H1 (cell line): ENCODE results near the gene FAT2. TPM values are rescaled to one million over a fixed set of nuclear protein-coding genes. Genes with fewer than 3 reads are reported as not detected.

ENCODE experiments used
- CTCF ChIA-PET: fragments of 300-600 bp; sonication (Branson Sonifier 250); formaldehyde crosslinking; loops from one replicate; lab custom pipeline; 2021; ENCODE audit not compliant: partially characterized antibody; lab: Charles Lee
- POLR2A ChIA-PET: fragments of 300-600 bp; sonication (Branson Sonifier 250); formaldehyde crosslinking; loops from one replicate; lab custom pipeline; 2021; ENCODE audit warnings: inconsistent platforms; ENCODE audit not compliant: partially characterized antibody; lab: Charles Lee
- DNase-seq, 2 experiments: peaks; one replicate each; pipeline versions ENCODE4 v3.0.0 to v3.0.0-alpha.2; 2010 to 2022; ENCODE audit warnings: low spot score in 2 of 2, low read depth in 1 of 2, mixed read lengths in 1 of 2
- FAIRE-seq: peaks from 2 replicates; lab custom pipeline; 2011; peaks lifted over from hg19 to GRCh38; lab: Jason Lieb, UNC
- H2AFZ ChIP-seq: 2 replicates; pipeline ENCODE4 v1.8.1; 2012; ENCODE audit warnings: low read length, inconsistent platforms
- H2AK5ac ChIP-seq: 2 replicates; pipeline ENCODE4 v1.6.1; 2013; ENCODE audit warnings: low read depth, low read length
- H2BK120ac ChIP-seq: replicated peaks from 2 replicates; pipeline ENCODE3; 2013; ENCODE audit warnings: low read depth, low read length, inconsistent platforms
- H2BK12ac ChIP-seq: 2 replicates; pipeline ENCODE4 v1.6.1; 2013; ENCODE audit warnings: low read depth, low read length
- H2BK15ac ChIP-seq: 2 replicates; pipeline ENCODE4 v1.6.1; 2013; ENCODE audit warnings: low read length
- H2BK20ac ChIP-seq: 2 replicates; pipeline ENCODE4 v1.6.1; 2013; ENCODE audit warnings: low read length
- H2BK5ac ChIP-seq: 2 replicates; pipeline ENCODE4 v1.6.1; 2013; ENCODE audit warnings: low read depth, low read length
- H3K14ac ChIP-seq: 2 replicates; pipeline ENCODE4 v1.6.1; 2013; ENCODE audit warnings: inconsistent platforms; ENCODE audit not compliant: insufficient read length
- H3K18ac ChIP-seq: 2 replicates; pipeline ENCODE4 v1.6.1; 2013; ENCODE audit warnings: low read length; ENCODE audit errors: extremely low read depth
- H3K23ac ChIP-seq: 2 replicates; pipeline ENCODE4 v1.6.1; 2013; ENCODE audit warnings: inconsistent platforms; ENCODE audit not compliant: insufficient read length
- H3K23me2 ChIP-seq: 2 replicates; pipeline ENCODE4 v1.6.1; 2013; ENCODE audit warnings: low read depth, low read length
- H3K27ac ChIP-seq: 2 replicates; pipeline ENCODE4 v1.6.1; 2011; ENCODE audit warnings: low read depth, low read length, inconsistent platforms
- H3K27me3 ChIP-seq, 4 experiments: replicated peaks in 1 of 4; 1 replicate in 1 of 4; 2 replicates in 3 of 4; pipeline versions ENCODE4 v1.6.1 to v1.8.1; 2011 to 2013; ENCODE audit warnings: low read length in 3 of 4, mild to moderate bottlenecking in 3 of 4, inconsistent platforms in 2 of 4, mixed read lengths in 2 of 4, moderate library complexity in 1 of 4; ENCODE audit not compliant: control insufficient read depth in 3 of 4, insufficient read depth in 3 of 4; ENCODE audit errors: extremely low read depth in 1 of 4
- H3K36me3 ChIP-seq, 4 experiments: 2 replicates each; pipeline versions ENCODE4 v1.6.1 to v1.8.1; 2011 to 2013; ENCODE audit warnings: mild to moderate bottlenecking in 4 of 4, low read length in 3 of 4, moderate library complexity in 2 of 4, control low read depth in 1 of 4, inconsistent platforms in 1 of 4; ENCODE audit not compliant: insufficient read depth in 4 of 4, control insufficient read depth in 2 of 4
- H3K4ac ChIP-seq: replicated peaks from 2 replicates; pipeline ENCODE3; 2013; ENCODE audit warnings: low read length, low read depth, mixed read lengths, inconsistent platforms; ENCODE audit not compliant: insufficient read length
- H3K4me1 ChIP-seq, 4 experiments: replicated peaks in 1 of 4; 1 replicate in 1 of 4; 2 replicates in 3 of 4; pipeline versions ENCODE4 v1.6.1 to v1.8.1; 2011 to 2013; ENCODE audit warnings: low read length in 3 of 4, inconsistent platforms in 2 of 4, mixed read lengths in 1 of 4; ENCODE audit not compliant: insufficient read depth in 4 of 4, control insufficient read depth in 3 of 4
- H3K4me2 ChIP-seq, 2 experiments: 2 replicates each; pipeline versions ENCODE4 v1.6.1 to v1.8.1; 2011 to 2013; ENCODE audit warnings: low read depth in 2 of 2, low read length in 2 of 2, control low read depth in 1 of 2, inconsistent platforms in 1 of 2, mild to moderate bottlenecking in 1 of 2; ENCODE audit not compliant: insufficient read depth in 1 of 2
- H3K4me3 ChIP-seq, 4 experiments: fragments of 200-600, 300-600 bp in 1 of 4; sonication (generic), shearing (Covaris generic), sonication (Bioruptor Twin) in 1 of 4; 2 replicates each; pipeline versions ENCODE4 v1.5.1 to v1.8.1; 2011 to 2016; ENCODE audit warnings: low read length in 4 of 4, low read depth in 3 of 4, control low read depth in 2 of 4, inconsistent platforms in 2 of 4, mild to moderate bottlenecking in 2 of 4, mixed read lengths in 1 of 4, moderate library complexity in 1 of 4; ENCODE audit not compliant: insufficient read depth in 2 of 4; ENCODE audit errors: extremely low read depth in 1 of 4
- H3K56ac ChIP-seq: replicated peaks from 2 replicates; pipeline ENCODE3; 2013; ENCODE audit warnings: low read depth, mild to moderate bottlenecking, mixed read lengths, low read length, inconsistent platforms; ENCODE audit not compliant: insufficient read length
- H3K79me1 ChIP-seq: 2 replicates; pipeline ENCODE4 v1.6.1; 2013; ENCODE audit warnings: low read depth, low read length, control low read depth
- H3K79me2 ChIP-seq, 2 experiments: 2 replicates each; pipeline versions ENCODE4 v1.6.1 to v1.8.1; 2012 to 2013; ENCODE audit warnings: low read length in 2 of 2, mild to moderate bottlenecking in 2 of 2, inconsistent platforms in 1 of 2; ENCODE audit not compliant: insufficient read depth in 2 of 2, control insufficient read depth in 1 of 2
- H3K9ac ChIP-seq, 4 experiments: replicated peaks in 1 of 4; 1 replicate in 1 of 4; 2 replicates in 3 of 4; pipeline versions ENCODE4 v1.6.1 to v1.8.1; 2011 to 2013; ENCODE audit warnings: low read depth in 3 of 4, low read length in 3 of 4, control low read depth in 2 of 4, mild to moderate bottlenecking in 2 of 4, moderate library complexity in 2 of 4, inconsistent platforms in 1 of 4; ENCODE audit errors: extremely low read depth in 1 of 4
- H3K9me3 ChIP-seq, 2 experiments: 2 replicates each; pipeline versions ENCODE4 v1.6.1 to v1.8.1; 2012 to 2013; ENCODE audit warnings: mild to moderate bottlenecking in 2 of 2, moderate library complexity in 2 of 2, control low read depth in 1 of 2, inconsistent platforms in 1 of 2, low read depth in 1 of 2, low read length in 1 of 2, mixed read lengths in 1 of 2; ENCODE audit not compliant: insufficient read depth in 2 of 2
- H4K20me1 ChIP-seq, 2 experiments: replicated peaks in 1 of 2; 2 replicates each; pipeline versions ENCODE3 to v1.8.1; 2011 to 2013; ENCODE audit warnings: inconsistent platforms in 2 of 2, low read length in 2 of 2, mild to moderate bottlenecking in 1 of 2; ENCODE audit not compliant: insufficient read depth in 2 of 2, control insufficient read depth in 1 of 2
- H4K5ac ChIP-seq: 2 replicates; pipeline ENCODE4 v1.6.1; 2013; ENCODE audit warnings: low read length, low read depth, mixed read lengths, inconsistent platforms; ENCODE audit not compliant: insufficient read length
- H4K8ac ChIP-seq: 2 replicates; pipeline ENCODE4 v1.8.0; 2013; ENCODE audit warnings: mild to moderate bottlenecking, moderate library complexity, low read length, inconsistent platforms; ENCODE audit not compliant: insufficient read depth; ENCODE audit errors: extremely low read depth
- H4K91ac ChIP-seq: replicated peaks from 2 replicates; pipeline ENCODE3; 2013; ENCODE audit warnings: low read length, mixed read lengths, inconsistent platforms; ENCODE audit not compliant: insufficient read length
- BRCA1 ChIP-seq: IDR thresholded peaks from 2 replicates; pipeline ENCODE4 v1.6.1; 2012; ENCODE audit warnings: low read depth, low read length, improper control_type of control experiment
- GABPA ChIP-seq: IDR thresholded peaks from 2 replicates; pipeline ENCODE4 v1.6.1; 2011; ENCODE audit warnings: mild to moderate bottlenecking, low read length, moderate library complexity, borderline replicate concordance; ENCODE audit not compliant: insufficient read depth
- KDM5A ChIP-seq: fragments of 200-600 bp; IDR thresholded peaks from 2 replicates; pipeline ENCODE4 v1.7.1; 2012; ENCODE audit warnings: mild to moderate bottlenecking, low read length, inconsistent platforms, mixed read lengths
- POU5F1 ChIP-seq: IDR thresholded peaks from 2 replicates; pipeline ENCODE4 v1.6.1; 2011; ENCODE audit warnings: low read depth, mild to moderate bottlenecking, low read length, moderate library complexity
- TEAD4 ChIP-seq: IDR thresholded peaks from 2 replicates; pipeline ENCODE4 v1.6.1; 2012; ENCODE audit warnings: low read depth, low read length, inconsistent platforms, mixed read lengths
- WGBS, 2 experiments: shearing (Covaris generic) in 1 of 2; methylation state at CpG; one replicate each; pipeline versions ENCODE4 v1.1.6 to v1.1.7; 2013 to 2015; ENCODE audit warnings: low lambda C conversion rate in 2 of 2, mixed read lengths in 2 of 2, inconsistent platforms in 1 of 2, low coverage in 1 of 2, missing lambda C conversion rate in 1 of 2; ENCODE audit not compliant: insufficient replicate concordance in 2 of 2, insufficient coverage in 1 of 2, insufficient read length in 1 of 2; ENCODE audit errors: extremely low coverage in 1 of 2, missing lambda C conversion rate in 1 of 2; 5-methylcytosine and 5-hydroxymethylcytosine counted together
- polyA plus RNA-seq, 7 experiments: library from polyadenylated mRNA; depleted of rRNA in 3 of 7; stranded (reverse) in 5 of 7; unstranded in 2 of 7; fragments of >200 nt in 5 of 7; fragments of 200-250 nt in 2 of 7; gene quantifications; 1 replicate in 5 of 7; 2 replicates in 1 of 7; 4 replicates in 1 of 7; pipeline versions ENCODE4 v1.2.1 to v1.2.3, GENCODE V29; 2011 to 2013; ENCODE audit warnings: missing spikeins in 2 of 7, mixed read lengths in 2 of 7
- total RNA-seq: library from RNA; stranded (reverse); fragmentation: NEBNext Ultra II Directional; extraction: Animal tissue kit (Norgen Biotek cat#: 25700); gene quantifications from 2 replicates; pipeline ENCODE4 v1.2.1, GENCODE V29; 2021

The FAT2 gene
- total and polyA plus RNA-seq, 2 of the 8 experiments (the other 6 are each of a cell fraction or from before 2014, with no cell fraction given) = 0.12 to 0.30 TPM

DNA sequence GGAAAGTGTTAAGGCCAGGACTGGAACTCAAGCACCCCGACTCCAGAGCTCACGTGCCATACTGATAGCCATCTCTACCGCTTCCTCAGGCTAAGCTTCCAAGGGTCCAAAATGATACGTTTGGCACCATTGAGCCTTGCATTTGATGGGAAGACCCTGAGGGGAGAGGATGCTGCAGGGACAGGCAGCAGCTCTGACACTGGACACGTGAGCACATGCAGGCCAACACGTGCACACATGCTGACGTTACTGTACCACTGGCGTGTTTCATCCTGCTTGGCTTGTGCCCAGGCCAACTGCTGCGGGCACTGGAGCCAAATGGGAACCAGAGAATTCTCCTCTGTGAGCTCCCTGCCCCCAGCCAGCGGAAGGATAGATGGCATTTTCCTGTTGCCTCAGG is 5.2 kb downstream of the FAT2 start:
- DNase-seq = no peak
- Histone ChIP-seq H3K4me2 (no peak overlapping the region), H4K8ac (no peak overlapping the region), H2BK15ac (no peak overlapping the region), H3K4ac (no peak overlapping the region), H3K4me1 (peaks cover 0 to 5% (median 3%) of the 10 kb centered on the region in 4 experiments; a peak in 6 of 7 replicates), H3K23ac (no peak overlapping the region), H2AFZ (no peak overlapping the region), H3K79me1 (no peaks in the 10 kb centered on the region), H2BK120ac (no peak overlapping the region), H3K18ac (no peak overlapping the region), H3K14ac (no peak overlapping the region), H3K9me3 (no peaks in the 10 kb centered on the region), H3K27me3 (no peaks in the 10 kb centered on the region; a peak in 2 of 7 replicates), H3K9ac (no peak overlapping the region), H4K20me1 (no peaks in the 10 kb centered on the region), H2BK12ac (no peak overlapping the region; the same call in 1 of the 2 replicates), H2BK20ac (no peak overlapping the region), H3K56ac (no peak overlapping the region), H3K4me3 (no peak overlapping the region), H3K27ac (no peak overlapping the region), H2AK5ac (no peak overlapping the region), H4K91ac (peak overlapping the region; percentile 49), H4K5ac (no peak overlapping the region), H3K36me3 (no peaks in the 10 kb centered on the region), H3K79me2 (no peaks in the 10 kb centered on the region), H3K23me2 (no peaks in the 10 kb centered on the region; the same call in 1 of the 2 replicates), H2BK5ac (no peak overlapping the region)
- 80% methylated on average over 10 of the region's 10 CpGs; no CpG with 5 or more reads in 1 of the 2 experiments for WGBS, 2 experiments
- no peak for FAIRE-seq
- POLR2A ChIA-PET = interaction anchor here (0.7 kb wide), 1 partner anchor 10 kb away, joined by 3 read pairs; no protein-coding TSS in a partner anchor
- CTCF ChIA-PET = interaction anchor here (0.9 to 1.6 kb wide), 5 partner anchors 10 to 80 kb away, joined by 3 to 12 read pairs (median 3); no protein-coding TSS in a partner anchor
- TF ChIP-seq BRCA1 (no peak), TEAD4 (no peak), KDM5A (no peak), GABPA (no peak), POU5F1 (no peak)
